ENCODE data around the gene WBP4. TPM values are rescaled to one million over a fixed set of nuclear protein-coding genes. Genes with fewer than 3 reads are reported as not detected.

WBP4 gene
- total RNA-seq, 1 experiment from 2014 or later, result 7.2 TPM

- no peak overlapping the region for H3K4ac ChIP-seq (ENCODE audit: low read depth, low read length)
- H3K79me2 ChIP-seq (ENCODE audit: insufficient read depth, low read length), result no peaks in the 10 kb centered on the region
- WGBS (ENCODE audit: extremely low coverage, insufficient read length, low lambda C conversion rate), result no CpG with 5 or more reads among the region's 2 CpGs
- H2AFZ ChIP-seq (ENCODE audit: low read length), result no peak overlapping the region
- no peak for DNase-seq
- no peaks in the 10 kb centered on the region for H3K27me3 ChIP-seq (ENCODE audit: insufficient read depth, low read length)
- H3K9me3 ChIP-seq (ENCODE audit: control insufficient read depth, low read depth, low read length), result no peaks in the 10 kb centered on the region
- peak overlapping the region in 1 of 3 experiments; percentile 82; a peak in 1 of 7 replicates for H3K27ac Mint-ChIP-seq
- H4K8ac ChIP-seq (replicated peaks; ENCODE audit: insufficient read length, low read depth, low read length), result no peak overlapping the region
- no peak overlapping the region for H3K56ac ChIP-seq (ENCODE audit: insufficient read length, low read depth, low read length)
- no peaks in the 10 kb centered on the region for H4K20me1 ChIP-seq (ENCODE audit: control insufficient read depth, insufficient read depth, insufficient read length)
- H2BK20ac ChIP-seq (ENCODE audit: low read depth, low read length, poor library complexity, severe bottlenecking), result no peak overlapping the region
- no peaks in the 10 kb centered on the region for H3K9me3 Mint-ChIP-seq
- H3K79me1 ChIP-seq (ENCODE audit: insufficient read depth, low read depth, low read length, poor library complexity, severe bottlenecking), result no peaks in the 10 kb centered on the region
- no peak overlapping the region for H3K23ac ChIP-seq (ENCODE audit: insufficient read length, low read depth, low read length)
- no peak overlapping the region for H2BK15ac ChIP-seq (ENCODE audit: low read depth, low read length)
- no peak overlapping the region for H3K14ac ChIP-seq (ENCODE audit: insufficient read depth, low read length)
- no peak overlapping the region for H3T11ph ChIP-seq (ENCODE audit: low read length)
- no peak overlapping the region for H3K9ac ChIP-seq (ENCODE audit: extremely low read depth, insufficient read length, low read length)
- H3K4me1 Mint-ChIP-seq, result peaks cover 50 to 53% of the 10 kb centered on the region in 2 experiments
- no peak overlapping the region for H4K5ac ChIP-seq (ENCODE audit: insufficient read length, low read depth, low read length)
- H3K23me2 ChIP-seq (ENCODE audit: insufficient read length, low read depth, low read length, poor library complexity, severe bottlenecking), result no peaks in the 10 kb centered on the region
- H3K36me3 Mint-ChIP-seq (ENCODE audit: insufficient read depth in 1 of 3, low read depth in 3 of 3), result no peaks in the 10 kb centered on the region
- TF ChIP-seq, protein P1, sequence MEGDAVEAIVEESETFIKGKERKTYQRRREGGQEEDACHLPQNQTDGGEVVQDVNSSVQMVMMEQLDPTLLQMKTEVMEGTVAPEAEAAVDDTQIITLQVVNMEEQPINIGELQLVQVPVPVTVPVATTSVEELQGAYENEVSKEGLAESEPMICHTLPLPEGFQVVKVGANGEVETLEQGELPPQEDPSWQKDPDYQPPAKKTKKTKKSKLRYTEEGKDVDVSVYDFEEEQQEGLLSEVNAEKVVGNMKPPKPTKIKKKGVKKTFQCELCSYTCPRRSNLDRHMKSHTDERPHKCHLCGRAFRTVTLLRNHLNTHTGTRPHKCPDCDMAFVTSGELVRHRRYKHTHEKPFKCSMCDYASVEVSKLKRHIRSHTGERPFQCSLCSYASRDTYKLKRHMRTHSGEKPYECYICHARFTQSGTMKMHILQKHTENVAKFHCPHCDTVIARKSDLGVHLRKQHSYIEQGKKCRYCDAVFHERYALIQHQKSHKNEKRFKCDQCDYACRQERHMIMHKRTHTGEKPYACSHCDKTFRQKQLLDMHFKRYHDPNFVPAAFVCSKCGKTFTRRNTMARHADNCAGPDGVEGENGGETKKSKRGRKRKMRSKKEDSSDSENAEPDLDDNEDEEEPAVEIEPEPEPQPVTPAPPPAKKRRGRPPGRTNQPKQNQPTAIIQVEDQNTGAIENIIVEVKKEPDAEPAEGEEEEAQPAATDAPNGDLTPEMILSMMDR (conservative IDR thresholded peaks at IDR 0.05), result no peak
- no peaks in the 10 kb centered on the region for H3K27me3 Mint-ChIP-seq (ENCODE audit: low read depth)
- H2AK5ac ChIP-seq (ENCODE audit: insufficient read length, low read length), result no peak overlapping the region
- no peak overlapping the region for H2BK120ac ChIP-seq (ENCODE audit: low read depth, low read length, poor library complexity, severe bottlenecking)
- H3K4me2 ChIP-seq (ENCODE audit: insufficient read depth, insufficient read length, low read length), result no peak overlapping the region
- no peak overlapping the region for H4K91ac ChIP-seq (ENCODE audit: insufficient read length, low read depth, low read length)
- H3K4me1 ChIP-seq (ENCODE audit: insufficient read depth, low read length), result peaks cover 2% of the 10 kb centered on the region; the same call in 1 of the 2 replicates
- no peak overlapping the region for H2BK5ac ChIP-seq (ENCODE audit: insufficient read length, low read length)
- no peak overlapping the region for H3K18ac ChIP-seq (ENCODE audit: insufficient read length, low read depth, low read length)
- no peak overlapping the region for H3K27ac ChIP-seq (ENCODE audit: insufficient read length, low read depth, low read length)
- H2BK12ac ChIP-seq (ENCODE audit: insufficient read length, low read depth, low read length), result no peak overlapping the region
- no peak overlapping the region for H3K4me3 Mint-ChIP-seq
These were observed 41.5 kb upstream of the WBP4 start for GRCh38 chr13:41019578-41020347.
